GM12878 (cell line): Measurements from ENCODE around the gene LORICRIN.

ENCODE experiments used
- LARP7 ChIP-seq: fragments of 450-650 bp; IDR thresholded peaks from 2 replicates; pipeline ENCODE4 v1.6.1; 2017; ENCODE audit warnings: mild to moderate bottlenecking
- POLR2A ChIP-seq: IDR thresholded peaks from 2 replicates; pipeline ENCODE4 v1.6.1; 2011; ENCODE audit warnings: low read depth, mild to moderate bottlenecking, low read length
- SRF ChIP-seq, 2 experiments: IDR thresholded peaks; 2 replicates each; pipeline ENCODE4 v1.6.1; 2011; ENCODE audit warnings: low read depth in 2 of 2, low read length in 2 of 2, mild to moderate bottlenecking in 1 of 2, moderate library complexity in 1 of 2
- ZNF384 ChIP-seq: IDR thresholded peaks from 2 replicates; pipeline ENCODE4 v1.6.1; 2012; ENCODE audit warnings: low read depth, mild to moderate bottlenecking, low read length, improper control_type of control experiment, borderline replicate concordance
- TF ChIP-seq, protein P1 (sequence below), 3 experiments: IDR thresholded peaks in 2 of 3; conservative IDR thresholded peaks in 1 of 3; 2 replicates each; pipeline ENCODE4 v1.5.1; 2011; ENCODE audit warnings: low read depth in 3 of 3, low read length in 3 of 3, mild to moderate bottlenecking in 3 of 3, control low read depth in 2 of 3, moderate library complexity in 2 of 3, inconsistent platforms in 1 of 3, mixed read lengths in 1 of 3; ENCODE audit not compliant: control insufficient read depth in 2 of 3, insufficient read depth in 1 of 3; ENCODE audit errors: extremely low read depth in 1 of 3

DNA sequence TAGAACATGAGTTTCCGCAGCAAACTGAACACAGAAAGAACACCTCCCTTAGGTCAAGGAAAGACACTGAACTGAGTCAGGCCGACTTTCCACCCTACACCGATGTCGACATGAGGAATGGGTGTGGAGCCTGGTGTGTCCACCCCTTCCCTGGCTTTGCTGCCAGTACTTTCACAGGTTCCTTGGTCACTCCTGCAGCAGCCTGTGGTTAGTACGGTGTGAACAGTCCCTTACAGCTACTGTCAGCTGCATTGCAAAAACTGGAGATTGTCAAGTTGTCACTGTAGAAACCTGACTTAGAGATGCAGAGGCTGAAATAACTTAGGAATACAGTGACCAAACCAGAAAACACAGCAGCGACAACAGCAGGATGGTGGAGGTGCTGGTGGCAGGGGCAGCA lies 46.2 kb downstream of the LORICRIN start:
- TF ChIP-seq ZNF384 (no peak), SRF (IDR thresholded peaks at IDR 0.05; ENCODE audit: low read depth in 2 of 2, low read length in 2 of 2) (no peak), LARP7 (no peak), POLR2A (no peak)
- TF ChIP-seq, protein P1, sequence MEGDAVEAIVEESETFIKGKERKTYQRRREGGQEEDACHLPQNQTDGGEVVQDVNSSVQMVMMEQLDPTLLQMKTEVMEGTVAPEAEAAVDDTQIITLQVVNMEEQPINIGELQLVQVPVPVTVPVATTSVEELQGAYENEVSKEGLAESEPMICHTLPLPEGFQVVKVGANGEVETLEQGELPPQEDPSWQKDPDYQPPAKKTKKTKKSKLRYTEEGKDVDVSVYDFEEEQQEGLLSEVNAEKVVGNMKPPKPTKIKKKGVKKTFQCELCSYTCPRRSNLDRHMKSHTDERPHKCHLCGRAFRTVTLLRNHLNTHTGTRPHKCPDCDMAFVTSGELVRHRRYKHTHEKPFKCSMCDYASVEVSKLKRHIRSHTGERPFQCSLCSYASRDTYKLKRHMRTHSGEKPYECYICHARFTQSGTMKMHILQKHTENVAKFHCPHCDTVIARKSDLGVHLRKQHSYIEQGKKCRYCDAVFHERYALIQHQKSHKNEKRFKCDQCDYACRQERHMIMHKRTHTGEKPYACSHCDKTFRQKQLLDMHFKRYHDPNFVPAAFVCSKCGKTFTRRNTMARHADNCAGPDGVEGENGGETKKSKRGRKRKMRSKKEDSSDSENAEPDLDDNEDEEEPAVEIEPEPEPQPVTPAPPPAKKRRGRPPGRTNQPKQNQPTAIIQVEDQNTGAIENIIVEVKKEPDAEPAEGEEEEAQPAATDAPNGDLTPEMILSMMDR (IDR thresholded peaks at IDR 0.05 in 2 of 3, conservative IDR thresholded peaks at IDR 0.05 in 1 of 3; ENCODE audit: control insufficient read depth in 2 of 3, extremely low read depth in 1 of 3, insufficient read depth in 1 of 3, low read depth in 3 of 3, low read length in 3 of 3), result no peak
